Iris pigment epithelial cell (primary cell): ENCODE measurements around the gene GJC2.

Source experiments
- DNase-seq: peaks from one replicate; pipeline ENCODE4 v3.0.0-alpha.2; 2011; ENCODE audit warnings: low read depth

GJC2 gene

GRCh38 chr1:228114827-228115226, 34.9 kb upstream of the GJC2 start:
- no peak for DNase-seq

GRCh38 chr1:228117335-228117734, 32.4 kb upstream of the GJC2 start:
- no peak for DNase-seq

DNA sequence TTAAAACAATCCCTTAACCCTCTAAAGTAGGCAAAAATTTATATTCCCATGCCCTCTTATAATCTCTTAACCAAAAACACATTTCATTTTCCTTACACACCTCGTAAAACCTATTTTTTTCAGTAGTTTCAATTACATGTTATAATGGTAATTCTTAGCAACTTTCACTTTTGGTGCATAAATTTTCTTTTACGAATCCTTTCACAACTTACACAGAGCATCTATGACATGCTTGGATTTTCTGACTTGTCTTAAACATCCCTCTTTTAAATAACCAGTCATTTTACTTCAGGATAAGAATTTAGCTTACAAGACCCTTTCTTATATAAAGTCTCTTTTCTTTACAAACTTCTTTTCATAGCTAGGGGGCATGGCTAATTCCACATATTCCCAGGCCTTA, 31.7 kb upstream of the GJC2 start:
- DNase-seq = no peak

- no peak for DNase-seq
These were observed 29.4 kb upstream of the GJC2 start for GRCh38 chr1:228120351-228120750.

- peak; percentile 24 for DNase-seq
These were observed 28.8 kb upstream of the GJC2 start for GRCh38 chr1:228120857-228121489.

DNA sequence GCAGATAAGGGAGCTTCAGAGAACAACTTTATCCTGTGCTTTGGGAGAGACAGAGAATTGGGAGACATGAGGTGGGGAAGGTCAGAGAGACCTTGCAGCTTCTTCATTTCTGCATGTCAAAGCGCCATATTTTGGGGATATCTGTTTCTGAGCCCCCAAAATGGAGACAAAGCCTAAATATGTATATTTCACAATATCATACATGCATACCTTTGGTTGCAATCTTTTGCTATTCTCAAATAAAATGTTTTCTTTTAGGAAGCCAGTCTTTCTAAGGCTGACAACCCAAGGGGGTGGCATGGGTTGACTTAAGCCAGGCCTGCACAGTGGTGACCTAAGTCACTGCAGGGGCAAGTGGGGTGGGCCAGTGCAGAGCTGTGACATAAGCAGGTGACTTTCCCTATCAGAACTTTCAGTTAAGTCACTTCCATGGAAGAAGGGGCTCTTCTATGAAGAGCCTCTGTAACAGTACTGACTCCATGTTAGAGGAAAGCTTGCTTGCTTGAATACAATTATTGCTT, 26.7 kb upstream of the GJC2 start:
- no peak for DNase-seq

- no peak for DNase-seq
These were observed 26.2 kb upstream of the GJC2 start for GRCh38 chr1:228123505-228123904.

- DNase-seq = no peak
These were observed 24.5 kb upstream of the GJC2 start for GRCh38 chr1:228125185-228125584.

GRCh38 chr1:228131766-228132165, 18.0 kb upstream of the GJC2 start:
- DNase-seq = no peak

DNA sequence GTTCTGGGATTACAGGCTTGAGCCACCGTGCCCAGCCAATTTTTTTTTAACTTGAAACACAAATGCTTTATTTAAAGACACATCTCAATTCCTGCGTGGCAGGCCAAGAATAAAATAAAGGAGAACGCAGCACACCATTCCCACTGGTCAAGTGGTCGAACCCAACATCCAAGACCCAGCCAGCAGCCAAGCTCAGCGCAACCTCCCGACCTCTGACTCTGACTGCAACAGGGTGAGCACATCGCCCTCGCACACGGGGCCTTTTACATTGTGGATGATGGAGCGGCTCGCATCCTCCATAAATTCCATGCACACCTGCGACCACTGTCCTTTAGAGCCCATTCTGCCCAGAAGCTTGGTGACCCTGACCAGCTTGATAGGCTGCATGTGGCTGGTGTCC, 15.1 kb upstream of the GJC2 start:
- DNase-seq = no peak

DNA sequence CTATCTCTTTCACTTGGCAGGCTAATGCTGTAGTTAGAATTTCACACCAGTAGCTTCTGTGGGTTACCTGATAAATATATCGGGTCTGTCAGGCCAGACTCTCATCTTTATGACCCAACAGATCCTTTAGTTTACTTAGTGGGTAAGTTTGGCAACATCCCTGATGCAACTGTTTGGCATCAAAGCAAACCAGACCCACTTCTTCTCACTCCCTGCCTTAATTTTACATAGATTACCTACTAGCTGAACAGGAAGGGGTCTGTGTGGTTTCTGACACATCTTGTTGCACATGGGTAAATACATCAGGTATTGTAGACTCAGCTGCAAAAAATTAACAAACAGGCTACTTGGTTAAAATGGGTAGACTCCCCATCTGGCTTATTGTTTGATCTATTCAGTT, 12.8 kb upstream of the GJC2 start:
- DNase-seq = no peak

GRCh38 chr1:228139406-228139930, 10.3 kb upstream of the GJC2 start:
- no peak for DNase-seq

- DNase-seq = peak; percentile 100
These were observed 9.6 kb upstream of the GJC2 start, which contains the start of gene GUK1 for GRCh38 chr1:228139931-228140723. GUK1 (plus strand) TSS chr1:228140279; CDS start chr1:228140303, 24 bp downstream.

DNA sequence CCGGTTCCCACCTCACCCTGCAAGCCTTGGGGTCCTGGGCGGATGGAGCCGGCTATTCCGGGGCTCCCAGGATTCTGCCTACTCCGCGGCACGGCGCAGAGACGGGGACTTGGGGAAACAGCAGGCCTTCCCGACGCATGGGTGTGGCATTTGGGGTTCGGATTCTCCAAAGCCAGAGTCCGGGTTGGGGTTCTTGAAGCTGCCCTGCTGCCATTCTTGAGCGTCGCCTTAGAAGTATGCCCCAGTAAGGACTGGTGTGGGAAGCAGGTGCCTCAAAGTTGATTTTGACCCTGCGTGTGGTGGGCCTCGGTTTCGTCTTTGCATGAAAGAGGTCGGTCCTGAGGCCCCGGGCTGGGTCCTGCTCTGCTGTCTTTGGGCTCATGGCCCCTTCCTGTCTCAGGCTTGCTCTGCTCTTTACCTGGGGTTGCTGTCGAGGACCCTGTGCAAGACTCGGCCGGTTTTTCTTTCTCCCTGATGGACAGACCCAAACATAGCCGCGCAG, 9.0 kb upstream of the GJC2 start:
- no peak for DNase-seq

- DNase-seq = peak; percentile 60
These were observed 8.3 kb upstream of the GJC2 start for GRCh38 chr1:228141226-228142044.

DNA sequence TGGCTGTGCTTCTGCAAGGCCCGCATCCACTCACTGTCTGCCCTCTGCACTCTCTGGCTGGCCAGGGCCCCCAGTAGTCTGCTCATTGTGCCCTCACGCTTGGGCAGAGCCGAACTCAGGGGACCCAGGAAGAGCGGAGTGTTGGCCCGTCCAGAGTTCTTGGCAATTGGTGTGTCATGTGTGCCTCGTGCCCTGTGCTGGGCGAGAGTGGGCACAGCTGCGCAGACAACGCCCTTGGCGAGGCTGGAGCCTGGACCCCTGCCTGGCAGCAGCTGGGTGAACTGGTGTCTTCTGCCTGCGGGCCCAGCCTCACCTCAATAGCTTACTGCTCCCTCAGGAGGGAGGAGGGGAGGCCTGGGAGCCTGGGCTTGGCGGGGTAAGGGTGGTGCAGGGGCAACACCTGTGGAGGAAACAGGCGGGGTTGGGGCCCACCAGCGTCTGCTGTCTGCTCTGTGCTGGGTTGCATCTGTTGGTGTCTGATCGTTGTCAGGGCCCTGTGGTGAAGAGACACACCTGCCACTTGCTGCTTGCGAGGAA, 7.5 kb upstream of the GJC2 start:
- DNase-seq = no peak

- no peak for DNase-seq
These were observed 7.0 kb upstream of the GJC2 start for GRCh38 chr1:228142701-228143136.

GRCh38 chr1:228143480-228144192, 6.1 kb upstream of the GJC2 start:
- no peak for DNase-seq

DNA sequence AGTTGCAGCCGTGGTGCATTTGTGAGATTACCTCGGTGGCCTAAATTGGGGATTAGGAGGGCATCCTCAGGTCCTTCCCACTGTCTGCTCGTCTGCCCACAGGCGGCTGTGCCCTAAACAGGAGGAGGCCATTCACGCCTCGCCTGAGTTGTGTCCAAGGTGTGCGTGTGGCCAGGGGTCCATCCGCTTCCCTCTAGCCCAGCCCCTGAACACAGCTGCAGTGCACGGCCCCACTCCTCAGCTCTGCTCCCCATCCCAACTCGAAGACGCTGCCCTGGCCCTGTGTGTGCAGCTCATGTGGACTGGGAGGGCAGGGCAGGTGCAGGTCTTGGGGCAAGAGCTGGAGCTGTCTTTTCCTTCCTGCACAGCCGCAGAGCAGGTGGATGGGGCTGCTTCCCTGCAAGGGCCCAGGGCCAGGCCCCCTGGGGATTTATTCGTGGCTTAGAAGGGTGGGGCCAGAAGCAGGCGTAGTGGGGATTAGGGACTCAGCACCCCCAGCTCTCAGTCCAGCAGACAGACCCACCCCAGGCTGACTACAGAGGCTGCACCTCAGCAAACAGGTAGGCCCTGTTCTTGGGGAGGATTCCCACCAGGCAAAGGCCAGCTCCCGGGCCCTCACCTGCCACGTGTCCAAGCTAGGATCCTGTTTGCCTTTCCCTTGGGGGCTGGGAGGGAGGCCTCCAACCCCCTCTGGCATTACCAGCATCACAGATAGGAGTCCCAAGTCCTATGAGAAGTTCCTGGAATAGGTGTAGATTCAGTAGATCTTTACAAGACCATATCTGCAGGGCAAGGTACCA, 5.3 kb upstream of the GJC2 start:
- DNase-seq = no peak

- no peak for DNase-seq
These were observed 4.8 kb upstream of the GJC2 start for GRCh38 chr1:228144993-228145343.
